ENCODE measurements around the gene MEGF10.

- no peak for TF ChIP-seq GATA3 (IDR thresholded peaks at IDR 0.05; ENCODE audit: low read depth, low read length)
- TF ChIP-seq GATA2 (IDR thresholded peaks at IDR 0.05; ENCODE audit: low read depth, low read length), result no peak
Measured at GRCh38 chr5:127302509-127302908, 11.9 kb downstream of the MEGF10 start.
